HepG2 (cell line): ENCODE data around the gene CPT1B. TPM values are rescaled to one million over a fixed set of nuclear protein-coding genes. Genes with fewer than 3 reads are reported as not detected.

Experiments used
- ATAC-seq: fragments of 200-7000 bp; cut with Tn5 transposase; 3 replicates; pipeline ENCODE4 v1.9.1; 2020; ENCODE audit warnings: mild to moderate bottlenecking, moderate library complexity
- BruUV-seq: library from RNA; stranded (reverse); fragments of 400-500 nt; replicated peaks from 2 replicates; lab custom pipeline; 2021; lab: Mats Ljungman, UMichigan
- CTCF ChIA-PET: fragments of 300-600 bp; formaldehyde crosslinking; extraction: SDS; loops from one replicate; lab custom pipeline; 2021; ENCODE audit warnings: low total read pairs, inconsistent platforms, low intra/inter-chr PET ratio; lab: Yijun Ruan, JAX
- POLR2A ChIA-PET: fragments of 350-600 bp; sonication (Branson Sonifier 250); formaldehyde crosslinking; loops from one replicate; lab custom pipeline; 2020; ENCODE audit warnings: antibody characterized with exemption, inconsistent platforms; lab: Yijun Ruan, JAX
- DNase-seq: peaks from one replicate; pipeline ENCODE4 v3.0.0-alpha.2; 2015; ENCODE audit warnings: low spot score
- FAIRE-seq: peaks from 3 replicates; lab custom pipeline; 2011; peaks lifted over from hg19 to GRCh38; lab: Jason Lieb, UNC
- H2AFZ ChIP-seq: one replicate; pipeline ENCODE4 v1.6.1; 2011; ENCODE audit warnings: low read length, inconsistent platforms
- H3K27ac ChIP-seq: fragments of 300-600 bp; 3 replicates; pipeline ENCODE4 v1.8.0; 2011; ENCODE audit warnings: mixed run types, mild to moderate bottlenecking, mixed read lengths, low read length, inconsistent platforms; ENCODE audit not compliant: insufficient read depth; ENCODE audit errors: extremely low read length
- H3K27me3 ChIP-seq, 2 experiments: fragments of 200-600 bp in 1 of 2; 2 replicates in 1 of 2; 3 replicates in 1 of 2; pipeline versions ENCODE4 v1.6.0 to v1.8.0; 2011; ENCODE audit warnings: low read length in 2 of 2, mild to moderate bottlenecking in 2 of 2, moderate library complexity in 2 of 2, inconsistent platforms in 1 of 2; ENCODE audit not compliant: insufficient read depth in 2 of 2, control insufficient read depth in 1 of 2
- H3K36me3 ChIP-seq, 2 experiments: fragments of 200-600 bp in 1 of 2; replicated peaks in 1 of 2; 2 replicates in 1 of 2; 3 replicates in 1 of 2; pipeline versions ENCODE4 v1.5.1 to v1.8.0; 2011; ENCODE audit warnings: low read length in 2 of 2, inconsistent platforms in 1 of 2; ENCODE audit not compliant: insufficient read depth in 2 of 2, control insufficient read depth in 1 of 2
- H3K4me1 ChIP-seq: 2 replicates; pipeline ENCODE4 v1.5.1; 2012; ENCODE audit warnings: low read length, inconsistent platforms; ENCODE audit not compliant: insufficient read depth
- H3K4me2 ChIP-seq: 2 replicates; pipeline ENCODE4 v1.6.0; 2011; ENCODE audit warnings: low read depth, low read length, inconsistent platforms
- H3K4me3 ChIP-seq, 3 experiments: fragments of 200-600 bp in 1 of 3; sonication (generic), shearing (Covaris generic) in 1 of 3; replicated peaks in 1 of 3; 2 replicates each; pipeline ENCODE4 v1.5.1; 2011 to 2016; ENCODE audit warnings: low read length in 3 of 3, inconsistent platforms in 2 of 3, low read depth in 2 of 3, mild to moderate bottlenecking in 2 of 3, control low read depth in 1 of 3, mixed read lengths in 1 of 3; ENCODE audit not compliant: insufficient read depth in 1 of 3
- H3K79me2 ChIP-seq: one replicate; pipeline ENCODE4 v1.6.1; 2011; ENCODE audit warnings: low read length, inconsistent platforms; ENCODE audit not compliant: insufficient read depth
- H3K9ac ChIP-seq: 2 replicates; pipeline ENCODE4 v1.6.0; 2011; ENCODE audit warnings: mild to moderate bottlenecking, low read depth, low read length, inconsistent platforms; ENCODE audit not compliant: insufficient read depth
- H3K9me3 ChIP-seq: 2 replicates; pipeline ENCODE4 v1.5.1; 2012; ENCODE audit warnings: mild to moderate bottlenecking, low read length
- H4K20me1 ChIP-seq: 2 replicates; pipeline ENCODE4 v1.6.0; 2011; ENCODE audit warnings: inconsistent platforms, mild to moderate bottlenecking, low read length, moderate library complexity; ENCODE audit not compliant: insufficient read depth
- ATF7 ChIP-seq, 2 experiments: fragments of 450-650 bp in 1 of 2; sonication (generic) in 1 of 2; formaldehyde crosslinking in 1 of 2; IDR thresholded peaks; 2 replicates each; pipeline versions ENCODE4 v1.4.0 to v1.6.1; 2016 to 2020; ENCODE audit warnings: antibody characterized with exemption in 1 of 2, mild to moderate bottlenecking in 1 of 2, missing genetic modification reagents in 1 of 2
- CREB1 ChIP-seq, 2 experiments: fragments of 450-650 bp in 1 of 2; IDR thresholded peaks; 2 replicates each; pipeline ENCODE4 v1.6.1; 2016 to 2017; ENCODE audit warnings: control low read depth in 1 of 2, mild to moderate bottlenecking in 1 of 2, missing compliant biosample characterization in 1 of 2, missing genetic modification characterization in 1 of 2
- PITX1 ChIP-seq: sonication (generic); formaldehyde crosslinking; IDR thresholded peaks from 2 replicates; pipeline ENCODE4 v1.5.1; 2020; ENCODE audit warnings: mild to moderate bottlenecking, missing genetic modification reagents
- POLR2A ChIP-seq, 2 experiments: IDR thresholded peaks; 2 replicates each; pipeline ENCODE4 v1.6.1; 2011; ENCODE audit warnings: low read depth in 2 of 2, low read length in 2 of 2, mild to moderate bottlenecking in 1 of 2, moderate library complexity in 1 of 2; ENCODE audit not compliant: insufficient read depth in 1 of 2
- ZNF446 ChIP-seq: sonication (generic); formaldehyde crosslinking; IDR thresholded peaks from 2 replicates; pipeline ENCODE4 v1.5.0; 2020; ENCODE audit warnings: mild to moderate bottlenecking, missing genetic modification reagents
- WGBS: methylation state at CpG from one replicate; pipeline ENCODE4 v1.1.6; 2017; ENCODE audit warnings: low lambda C conversion rate; 5-methylcytosine and 5-hydroxymethylcytosine counted together
- in situ Hi-C: cut with HindIII; loops from 2 replicates; pipeline ENCODE4 v1.10.0; 2017; ENCODE audit warnings: low pct_unique_long_range_greater_than_20kb; ENCODE audit not compliant: extremely low pct_ligation_motif_present
- intact Hi-C: fragments of 100-400 bp; cut with micrococcal nuclease; formaldehyde crosslinking; loops from one replicate; pipeline ENCODE4 v1.10.0; 2022; ENCODE audit not compliant: unreplicated experiment
- polyA plus RNA-seq, 8 experiments: library from polyadenylated mRNA; depleted of rRNA in 3 of 8; stranded (reverse) in 7 of 8; unstranded in 1 of 8; fragments of >200 nt; fragmentation: Illumina TruSeq in 4 of 8; extraction: Trizol in 4 of 8; gene quantifications; 2 replicates each; pipeline versions ENCODE4 v1.2.1 to v1.2.3, GENCODE V29; 2011 to 2016; ENCODE audit warnings: low read depth in 4 of 8, missing spikeins in 1 of 8, mixed read lengths in 1 of 8; ENCODE audit not compliant: insufficient read depth in 1 of 8
- total RNA-seq, 5 experiments: library from RNA; depleted of rRNA; stranded (reverse); fragments of >200 nt; fragmentation: Illumina TruSeq; extraction: Trizol; gene quantifications; 2 replicates each; pipeline ENCODE4 v1.2.3, GENCODE V29; 2016; ENCODE audit warnings: low read depth in 1 of 5
- TF ChIP-seq, protein P1 (sequence below): sonication (generic); formaldehyde crosslinking; IDR thresholded peaks from 2 replicates; pipeline ENCODE4 v1.5.0; 2020; ENCODE audit warnings: missing genetic modification reagents
- TF ChIP-seq, protein P2 (sequence below), 2 experiments: sonication (generic) in 1 of 2; formaldehyde crosslinking in 1 of 2; IDR thresholded peaks; 2 replicates each; pipeline versions ENCODE4 v1.6.1 to v1.9.0; 2014 to 2022; ENCODE audit warnings: antibody characterized with exemption in 1 of 2, borderline replicate concordance in 1 of 2, inconsistent platforms in 1 of 2, low read depth in 1 of 2, missing genetic modification reagents in 1 of 2

The CPT1B gene
- total and polyA plus RNA-seq, 2 of the 13 experiments (the other 11 are each of a cell fraction or from before 2014, with no cell fraction given), result 9.2 to 19.5 TPM

DNA sequence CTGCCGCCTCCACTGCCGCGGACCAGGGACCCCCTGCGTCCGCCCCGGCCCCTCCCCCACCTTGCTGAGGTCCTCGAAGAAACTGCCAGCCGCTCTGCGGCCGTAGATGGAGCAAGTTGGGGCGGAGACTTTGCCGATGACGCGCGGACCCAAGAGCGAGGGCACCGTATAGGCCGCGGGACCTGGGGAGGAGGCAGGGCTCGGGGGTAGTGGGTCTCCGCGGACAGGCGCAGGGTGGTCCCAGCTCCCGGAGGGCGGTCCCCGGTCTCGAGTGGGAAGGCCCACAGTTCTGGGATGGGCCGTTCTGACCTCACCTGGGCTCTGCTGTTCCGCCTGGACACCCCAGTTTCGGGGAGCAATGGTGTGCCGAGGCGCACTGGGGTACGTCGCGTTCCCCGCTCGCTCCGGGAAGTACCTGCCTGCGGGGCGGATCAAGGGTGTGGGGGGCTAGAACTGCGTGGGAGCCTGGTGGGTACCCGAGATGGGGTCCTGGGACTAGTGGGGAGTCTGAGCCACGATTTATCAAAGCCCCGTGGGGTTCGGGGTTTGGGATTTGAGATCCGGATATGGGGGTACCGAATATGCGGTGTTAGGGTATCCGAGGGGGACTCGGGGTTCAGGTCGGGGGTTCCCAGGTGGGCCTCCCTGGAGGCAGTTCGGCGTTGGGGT is 47.2 kb downstream of the CPT1B start:
- Histone ChIP-seq H3K4me1 (peaks cover 74% of the 10 kb centered on the region), H3K9ac (peak overlapping the region; percentile 73), H3K4me3 (peak overlapping the region; percentile 58 to 83 (median 74)), H3K9me3 (no peaks in the 10 kb centered on the region), H3K79me2 (peaks cover 2% of the 10 kb centered on the region), H3K27ac (peak overlapping the region; percentile 74), H3K4me2 (peak overlapping the region; percentile 84), H3K36me3 (no peaks in the 10 kb centered on the region), H3K27me3 (0 out of 5 replicates have a peak, but pooled peaks cover 0 to 6% of the 10 kb centered on the region in 2 experiments), H4K20me1 (no peaks in the 10 kb centered on the region), H2AFZ (no peak overlapping the region)
- ATAC-seq (peak; percentile 32), DNase-seq (peak; percentile 47), FAIRE-seq (no peak)
- ChIA-PET CTCF (no interaction called here), POLR2A (interaction anchor here (0.9 to 5.9 kb wide), 4 partner anchors 8 to 32 kb away, joined by 3 to 34 read pairs (median 10); partner anchors contain the start of genes KLHDC7B, LMF2, NCAPH2 and SYCE3)
- in situ Hi-C loops, result loop anchor here (5.0 kb wide), 1 partner anchor 36 kb away; no protein-coding TSS in a partner anchor
- WGBS, result under 1% methylated on average over 26 of the region's 53 CpGs
- no TSS peak for BruUV-seq
- intact Hi-C loops, result no loop called here
- TF ChIP-seq ZNF446 (peak; percentile 34; the same call in 1 of the 2 replicates), POLR2A (IDR thresholded peaks at IDR 0.05; ENCODE audit: insufficient read depth in 1 of 2, low read depth in 2 of 2, low read length in 2 of 2) (peak in 1 of 2 experiments; percentile 20; a peak in 1 of 4 replicates), PITX1 (CRISPR knock-in tag) (0 out of 2 replicates have a peak, but pooled peaks have one; percentile 12), CREB1 (IDR thresholded peaks at IDR 0.05) (peak; percentile 45; the same call in 1 of the 2 replicates), CREB1 (CRISPR knock-in tag; IDR thresholded peaks at IDR 0.05) (no peak), ATF7 (IDR thresholded peaks at IDR 0.05) (no peak), ATF7 (CRISPR knock-in tag; IDR thresholded peaks at IDR 0.05) (no peak)
- TF ChIP-seq, protein P1, sequence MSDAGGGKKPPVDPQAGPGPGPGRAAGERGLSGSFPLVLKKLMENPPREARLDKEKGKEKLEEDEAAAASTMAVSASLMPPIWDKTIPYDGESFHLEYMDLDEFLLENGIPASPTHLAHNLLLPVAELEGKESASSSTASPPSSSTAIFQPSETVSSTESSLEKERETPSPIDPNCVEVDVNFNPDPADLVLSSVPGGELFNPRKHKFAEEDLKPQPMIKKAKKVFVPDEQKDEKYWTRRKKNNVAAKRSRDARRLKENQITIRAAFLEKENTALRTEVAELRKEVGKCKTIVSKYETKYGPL, result no peak
- TF ChIP-seq, protein P2, sequence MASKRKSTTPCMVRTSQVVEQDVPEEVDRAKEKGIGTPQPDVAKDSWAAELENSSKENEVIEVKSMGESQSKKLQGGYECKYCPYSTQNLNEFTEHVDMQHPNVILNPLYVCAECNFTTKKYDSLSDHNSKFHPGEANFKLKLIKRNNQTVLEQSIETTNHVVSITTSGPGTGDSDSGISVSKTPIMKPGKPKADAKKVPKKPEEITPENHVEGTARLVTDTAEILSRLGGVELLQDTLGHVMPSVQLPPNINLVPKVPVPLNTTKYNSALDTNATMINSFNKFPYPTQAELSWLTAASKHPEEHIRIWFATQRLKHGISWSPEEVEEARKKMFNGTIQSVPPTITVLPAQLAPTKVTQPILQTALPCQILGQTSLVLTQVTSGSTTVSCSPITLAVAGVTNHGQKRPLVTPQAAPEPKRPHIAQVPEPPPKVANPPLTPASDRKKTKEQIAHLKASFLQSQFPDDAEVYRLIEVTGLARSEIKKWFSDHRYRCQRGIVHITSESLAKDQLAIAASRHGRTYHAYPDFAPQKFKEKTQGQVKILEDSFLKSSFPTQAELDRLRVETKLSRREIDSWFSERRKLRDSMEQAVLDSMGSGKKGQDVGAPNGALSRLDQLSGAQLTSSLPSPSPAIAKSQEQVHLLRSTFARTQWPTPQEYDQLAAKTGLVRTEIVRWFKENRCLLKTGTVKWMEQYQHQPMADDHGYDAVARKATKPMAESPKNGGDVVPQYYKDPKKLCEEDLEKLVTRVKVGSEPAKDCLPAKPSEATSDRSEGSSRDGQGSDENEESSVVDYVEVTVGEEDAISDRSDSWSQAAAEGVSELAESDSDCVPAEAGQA (IDR thresholded peaks at IDR 0.05; ENCODE audit: low read depth), result no peak
- TF ChIP-seq, protein P2 (CRISPR knock-in tag; IDR thresholded peaks at IDR 0.05; ENCODE audit: borderline replicate concordance), result no peak
